T-helper 1 cell (primary cell): ENCODE measurements around the gene PTPRE.

Source experiments
- DNase-seq, 5 donors: peaks; one replicate each; pipeline ENCODE4 v3.0.0-alpha.2; 2012 to 2020
- total RNA-seq, 4 donors: gene quantifications; one replicate each; lab custom pipeline; 2026; lab: John Stamatoyannopoulos, UW

Gene PTPRE, protein sequence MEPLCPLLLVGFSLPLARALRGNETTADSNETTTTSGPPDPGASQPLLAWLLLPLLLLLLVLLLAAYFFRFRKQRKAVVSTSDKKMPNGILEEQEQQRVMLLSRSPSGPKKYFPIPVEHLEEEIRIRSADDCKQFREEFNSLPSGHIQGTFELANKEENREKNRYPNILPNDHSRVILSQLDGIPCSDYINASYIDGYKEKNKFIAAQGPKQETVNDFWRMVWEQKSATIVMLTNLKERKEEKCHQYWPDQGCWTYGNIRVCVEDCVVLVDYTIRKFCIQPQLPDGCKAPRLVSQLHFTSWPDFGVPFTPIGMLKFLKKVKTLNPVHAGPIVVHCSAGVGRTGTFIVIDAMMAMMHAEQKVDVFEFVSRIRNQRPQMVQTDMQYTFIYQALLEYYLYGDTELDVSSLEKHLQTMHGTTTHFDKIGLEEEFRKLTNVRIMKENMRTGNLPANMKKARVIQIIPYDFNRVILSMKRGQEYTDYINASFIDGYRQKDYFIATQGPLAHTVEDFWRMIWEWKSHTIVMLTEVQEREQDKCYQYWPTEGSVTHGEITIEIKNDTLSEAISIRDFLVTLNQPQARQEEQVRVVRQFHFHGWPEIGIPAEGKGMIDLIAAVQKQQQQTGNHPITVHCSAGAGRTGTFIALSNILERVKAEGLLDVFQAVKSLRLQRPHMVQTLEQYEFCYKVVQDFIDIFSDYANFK
- 42.1 to 59.7 (median 50.6) reads per million in 4 donors for total RNA-seq

DNA sequence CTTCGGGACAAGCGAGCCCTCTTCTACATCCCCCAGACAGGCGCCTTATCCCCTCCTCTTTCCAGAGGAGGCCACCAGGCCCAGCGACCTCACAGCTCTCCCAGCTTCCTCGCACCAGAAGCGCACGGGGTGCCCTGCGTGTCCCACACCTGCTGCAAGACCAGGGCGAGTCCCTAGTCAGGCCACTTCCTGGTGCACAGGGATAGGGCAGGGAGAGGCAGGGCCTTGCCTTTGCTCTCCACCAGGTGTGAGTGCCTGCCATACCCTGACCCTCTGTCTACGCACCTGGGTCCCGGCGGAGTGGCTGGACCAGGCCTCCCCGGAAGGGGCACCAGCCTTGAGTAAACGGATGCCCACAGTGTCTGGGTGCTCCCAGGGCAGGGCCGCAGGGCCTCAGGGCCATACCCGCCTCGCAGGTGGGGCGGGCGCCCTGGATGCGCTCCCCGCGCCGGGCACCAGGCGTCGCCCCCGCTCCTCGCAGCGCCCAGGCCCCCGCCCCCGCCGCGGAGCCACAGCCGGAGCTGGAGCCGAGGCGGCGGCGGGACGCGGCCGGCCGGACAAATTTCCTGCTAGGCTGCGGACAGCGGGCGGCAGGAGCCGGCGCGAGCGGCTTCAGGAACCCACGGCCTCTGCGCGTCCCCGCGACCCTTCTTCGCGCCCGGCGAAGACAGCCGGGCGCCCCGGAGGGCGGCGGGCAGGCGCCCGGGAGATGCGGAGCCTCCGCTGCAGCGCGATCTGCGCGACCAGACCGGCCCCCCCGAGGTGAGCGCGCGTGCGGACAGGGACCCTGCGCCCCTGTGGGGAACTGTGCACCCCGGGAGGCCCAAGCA lies at the start of gene PTPRE:
TSS of gene PTPRE (plus strand) at position 556 of the 830 bp plus-strand sequence. CDS start 133,779 bp downstream, outside the sequence.
- peak; percentile 28 to 67 (median 43) for DNase-seq

GRCh38 chr10:127860592-127860991 lies 46.3 kb upstream of the PTPRE start:
- DNase-seq: no peak

GRCh38 chr10:127863231-127863825 lies 43.6 kb upstream of the PTPRE start:
- DNase-seq: no peak

- no peak for DNase-seq
Measured at GRCh38 chr10:127866276-127867013, 40.5 kb upstream of the PTPRE start.

DNA sequence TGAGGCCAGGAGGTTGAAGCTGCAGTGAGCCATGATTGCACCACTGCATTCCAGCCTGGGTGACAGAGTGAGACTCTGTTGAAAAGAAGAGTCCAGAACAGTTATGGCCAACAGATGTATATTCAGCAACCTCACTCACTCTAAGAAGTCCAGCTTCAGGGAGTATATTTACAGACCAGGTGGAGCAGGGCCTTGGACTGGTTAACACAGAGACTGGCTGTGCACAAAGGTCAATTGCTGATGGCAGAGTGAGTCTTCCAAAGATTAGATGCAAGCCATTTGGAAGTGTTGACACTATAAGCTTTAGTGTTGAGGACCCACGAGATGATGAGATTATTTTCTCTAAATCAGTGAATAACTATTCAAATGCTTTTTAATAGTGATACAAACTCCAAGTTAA lies 39.1 kb upstream of the PTPRE start:
- no peak for DNase-seq

GRCh38 chr10:127869329-127869728 lies 37.6 kb upstream of the PTPRE start:
- DNase-seq: no peak

GRCh38 chr10:127871631-127872010 lies 35.3 kb upstream of the PTPRE start:
- DNase-seq: no peak

- DNase-seq: no peak
Measured at GRCh38 chr10:127872011-127872761, 34.7 kb upstream of the PTPRE start.

DNA sequence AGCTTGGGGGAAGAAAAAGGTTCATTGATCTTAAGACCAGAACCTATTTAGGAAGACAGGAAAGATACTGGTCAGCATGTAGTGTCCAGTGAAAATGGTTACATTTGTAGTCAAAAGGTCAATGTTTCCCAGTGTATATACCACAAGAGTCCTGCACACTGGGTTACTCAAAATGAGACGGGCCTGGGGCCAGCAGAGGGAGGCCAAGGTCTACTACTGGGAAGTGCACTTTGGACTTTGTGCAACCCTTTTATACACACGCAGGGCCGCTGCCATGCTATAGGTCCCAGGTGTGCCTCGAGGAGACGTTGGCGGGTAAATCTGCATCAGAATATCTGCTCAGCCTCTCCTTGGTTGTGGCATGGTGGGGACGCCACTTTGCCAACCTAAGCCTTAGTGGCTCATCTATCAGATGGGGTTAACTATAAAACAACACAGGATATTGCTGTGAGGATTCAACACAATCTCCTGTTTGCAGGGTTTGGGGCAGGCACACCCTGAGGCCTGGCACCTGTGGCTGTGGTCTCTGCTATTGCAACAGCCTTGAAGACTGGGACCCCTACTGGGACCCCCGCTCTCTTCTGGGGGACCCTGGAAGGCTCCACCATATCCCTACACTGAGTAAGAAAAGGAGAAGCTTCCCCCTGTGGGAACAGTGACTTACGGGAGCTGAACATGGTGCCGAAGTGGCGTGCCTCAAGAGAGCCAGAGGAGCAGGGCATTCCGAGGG lies 33.9 kb upstream of the PTPRE start:
- no peak for DNase-seq

DNA sequence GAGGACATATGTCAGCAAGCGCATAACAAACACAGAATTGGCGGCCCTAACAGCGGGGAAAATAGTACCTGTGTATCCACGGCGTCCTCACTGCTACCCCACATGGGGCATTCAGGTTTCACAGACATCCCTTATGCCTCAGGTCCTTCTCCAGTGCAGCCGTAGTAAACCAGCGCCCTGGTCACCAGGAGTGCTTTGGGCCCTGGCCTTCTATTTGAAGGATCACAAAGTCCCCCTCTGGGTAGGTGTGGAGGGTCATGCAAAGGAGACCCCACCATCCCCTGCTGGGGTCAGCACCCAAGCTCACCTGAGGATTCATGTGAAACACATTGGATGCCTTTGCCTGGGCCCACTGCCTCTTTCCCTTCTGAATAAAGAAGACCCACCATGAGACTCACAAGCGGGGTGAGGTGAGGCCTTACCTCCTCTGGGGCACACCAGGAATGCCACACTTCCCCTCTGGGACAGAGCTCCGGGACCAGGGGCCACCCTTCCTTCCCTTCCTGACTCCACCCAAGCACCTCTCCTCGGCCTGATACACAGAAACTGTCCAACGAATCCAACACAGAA lies 32.9 kb upstream of the PTPRE start:
- no peak for DNase-seq

DNA sequence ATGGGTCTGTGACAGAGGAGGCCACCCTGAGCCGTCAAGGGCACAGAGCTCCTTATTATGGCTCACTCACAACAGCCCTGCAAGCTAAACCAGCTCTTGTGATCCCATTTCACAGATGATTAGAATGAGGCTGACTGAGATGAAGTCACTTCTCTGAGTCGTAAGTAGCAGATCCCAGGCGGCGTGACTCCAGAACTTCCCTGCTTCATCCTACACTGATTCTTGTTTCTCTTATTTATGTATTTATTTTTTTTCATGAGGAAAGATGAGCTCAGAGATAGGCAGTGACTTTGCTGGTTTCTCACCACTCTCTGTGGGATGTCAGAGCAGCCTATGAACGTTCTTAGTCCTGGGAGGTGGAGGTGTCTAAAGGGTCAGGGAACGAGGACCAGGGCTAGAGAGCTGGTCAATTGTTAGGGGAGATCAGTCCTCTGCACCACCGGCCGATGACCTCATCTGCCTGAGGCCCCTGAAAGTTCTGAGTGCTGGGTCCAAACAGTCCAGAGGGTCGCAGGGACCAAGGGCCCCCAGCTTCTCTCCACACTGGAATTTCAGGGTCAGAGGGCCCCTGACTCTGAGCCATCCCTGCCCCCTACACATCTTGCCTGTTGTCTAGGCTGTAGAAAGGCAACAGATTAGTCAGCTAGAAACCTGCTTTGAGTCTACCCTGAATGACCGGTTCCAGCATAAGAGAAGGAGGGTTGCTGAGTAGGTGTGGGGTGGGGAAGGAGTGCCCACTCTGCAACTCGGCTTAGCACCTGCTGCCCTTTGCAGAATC lies 32.0 kb upstream of the PTPRE start:
- DNase-seq: no peak

- no peak for DNase-seq
Measured at GRCh38 chr10:127875449-127875765, 31.5 kb upstream of the PTPRE start.

DNA sequence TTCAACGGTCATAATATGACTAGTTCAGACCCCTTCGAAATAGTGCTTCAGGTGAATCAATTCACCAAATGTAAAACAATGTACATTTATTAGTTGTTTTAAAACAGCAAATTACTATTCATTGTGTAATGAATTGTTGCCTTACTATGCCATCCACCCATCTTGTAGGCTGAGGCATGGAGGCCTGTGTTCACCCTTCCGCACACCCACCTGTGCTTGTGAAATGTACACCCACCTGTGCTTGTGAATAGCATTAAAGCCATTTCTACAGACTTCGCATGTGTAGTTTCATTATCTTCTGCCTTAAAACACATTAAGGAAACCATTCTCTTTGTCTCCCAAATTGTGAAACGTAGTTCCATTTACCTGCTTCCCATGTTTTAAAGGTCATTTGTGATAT lies 31.0 kb upstream of the PTPRE start:
- no peak for DNase-seq

DNA sequence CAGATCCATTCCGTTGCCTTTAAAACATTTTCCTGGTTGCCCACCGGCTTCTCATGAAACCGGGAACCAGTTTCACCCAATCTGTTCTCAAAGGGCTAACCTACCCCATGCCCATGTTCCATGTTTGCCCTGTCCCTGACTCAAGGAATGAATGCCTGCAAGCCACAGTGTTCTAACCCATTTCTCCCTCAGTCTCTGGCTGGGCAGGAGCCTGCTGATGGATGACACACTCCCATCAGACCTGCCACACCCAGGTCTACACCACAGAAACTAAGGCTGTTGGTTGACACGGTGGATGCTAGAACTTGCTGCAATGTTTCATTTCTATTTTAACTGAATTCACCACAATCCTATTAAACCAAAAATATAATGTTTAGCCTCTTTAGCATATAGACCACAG lies 29.8 kb upstream of the PTPRE start:
- peak in 1 of 5 donors; percentile 33 for DNase-seq

- DNase-seq: no peak
Measured at GRCh38 chr10:127877699-127878098, 29.2 kb upstream of the PTPRE start.

DNA sequence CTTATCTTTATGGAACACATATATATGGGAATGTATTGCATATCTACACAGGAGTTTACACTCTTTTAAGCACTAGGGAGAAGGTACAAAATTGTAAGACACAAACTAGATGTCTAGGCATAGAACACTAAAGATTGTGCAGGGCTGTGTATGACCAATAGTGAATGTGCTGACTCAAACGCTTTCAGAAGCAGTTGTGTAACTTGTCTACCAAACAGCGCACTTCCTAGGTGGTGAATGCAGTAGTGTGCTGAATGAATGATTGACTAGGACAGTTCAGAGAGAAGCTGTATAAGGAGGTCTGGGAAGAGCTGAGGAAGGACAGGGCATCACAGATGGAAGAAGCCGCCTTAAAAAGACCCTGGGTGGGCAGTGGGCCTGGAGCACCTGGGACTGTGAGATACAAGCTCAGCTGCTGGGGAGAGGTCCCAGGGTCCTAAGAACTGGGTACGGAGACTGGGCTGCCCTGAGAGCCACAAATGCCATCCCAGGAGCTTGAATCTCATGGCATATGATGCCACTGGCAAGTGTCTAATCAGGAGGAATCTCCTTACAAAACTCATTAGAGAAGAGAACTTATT lies 28.3 kb upstream of the PTPRE start:
- DNase-seq: peak in 1 of 5 donors; percentile 43

DNA sequence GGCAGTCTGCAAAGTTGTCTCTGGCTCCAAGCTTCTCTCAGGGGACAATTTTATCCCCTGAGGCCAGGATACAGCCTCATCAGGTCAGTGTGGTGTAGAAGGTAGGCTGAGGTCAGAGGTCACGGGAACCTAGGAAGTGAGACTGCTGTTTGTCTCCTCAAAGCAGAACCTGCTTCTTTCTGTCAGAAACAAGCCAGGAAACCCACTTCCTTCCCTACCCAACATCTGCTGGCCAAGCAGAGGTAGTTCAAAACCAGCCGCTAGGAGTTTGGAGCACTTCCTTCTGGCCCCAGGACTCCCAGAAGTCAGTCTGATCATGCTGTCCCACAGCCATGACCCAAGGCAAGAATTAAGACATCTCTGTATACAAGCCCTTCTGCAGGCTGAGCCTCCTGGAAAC lies 26.3 kb upstream of the PTPRE start:
- DNase-seq: peak in 1 of 5 donors; percentile 56

GRCh38 chr10:127881262-127881661 lies 25.6 kb upstream of the PTPRE start:
- DNase-seq: no peak

- no peak for DNase-seq
Measured at GRCh38 chr10:127882391-127882790, 24.5 kb upstream of the PTPRE start.
